ENCODE measurements around the gene ADK.

DNA sequence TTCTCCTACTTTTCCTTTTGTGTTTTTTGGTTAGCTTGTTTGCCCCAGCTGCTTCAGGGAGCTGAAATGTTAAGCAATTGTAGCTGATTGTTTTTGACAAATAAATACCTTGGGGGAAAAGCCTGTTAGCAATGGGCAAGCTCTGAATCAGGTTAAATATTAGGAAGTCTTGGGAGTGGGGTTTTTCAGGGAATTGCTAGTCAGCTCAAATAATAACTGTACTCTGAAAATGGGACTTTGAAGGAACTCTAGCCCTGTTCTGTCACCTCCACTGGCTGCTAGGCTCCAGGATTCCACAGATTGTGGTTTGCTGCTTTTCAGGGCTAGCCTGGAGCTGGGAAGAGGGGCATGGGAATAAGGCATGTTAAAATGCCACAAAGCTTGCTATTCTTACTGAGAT, 39.5 kb downstream of the ADK start:
- TF ChIP-seq, protein P1, sequence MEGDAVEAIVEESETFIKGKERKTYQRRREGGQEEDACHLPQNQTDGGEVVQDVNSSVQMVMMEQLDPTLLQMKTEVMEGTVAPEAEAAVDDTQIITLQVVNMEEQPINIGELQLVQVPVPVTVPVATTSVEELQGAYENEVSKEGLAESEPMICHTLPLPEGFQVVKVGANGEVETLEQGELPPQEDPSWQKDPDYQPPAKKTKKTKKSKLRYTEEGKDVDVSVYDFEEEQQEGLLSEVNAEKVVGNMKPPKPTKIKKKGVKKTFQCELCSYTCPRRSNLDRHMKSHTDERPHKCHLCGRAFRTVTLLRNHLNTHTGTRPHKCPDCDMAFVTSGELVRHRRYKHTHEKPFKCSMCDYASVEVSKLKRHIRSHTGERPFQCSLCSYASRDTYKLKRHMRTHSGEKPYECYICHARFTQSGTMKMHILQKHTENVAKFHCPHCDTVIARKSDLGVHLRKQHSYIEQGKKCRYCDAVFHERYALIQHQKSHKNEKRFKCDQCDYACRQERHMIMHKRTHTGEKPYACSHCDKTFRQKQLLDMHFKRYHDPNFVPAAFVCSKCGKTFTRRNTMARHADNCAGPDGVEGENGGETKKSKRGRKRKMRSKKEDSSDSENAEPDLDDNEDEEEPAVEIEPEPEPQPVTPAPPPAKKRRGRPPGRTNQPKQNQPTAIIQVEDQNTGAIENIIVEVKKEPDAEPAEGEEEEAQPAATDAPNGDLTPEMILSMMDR (IDR thresholded peaks at IDR 0.05; ENCODE audit: insufficient read depth, low read length): no peak
- no peak for TF ChIP-seq POLR2AphosphoS5 (IDR thresholded peaks at IDR 0.05; ENCODE audit: low read depth)

Measured in HL-60 (cell line).